Measurements from ENCODE around the gene ZBTB44. TPM values are rescaled to one million over a fixed set of nuclear protein-coding genes. Genes with fewer than 3 reads are reported as not detected.
"Not testable (repeated sequence)": the region's sequence is repeated elsewhere in the genome, so short reads cannot be mapped to it uniquely, and the experiment has no call there.

Gene ZBTB44
- total RNA-seq, 2 donors from 2014 or later = 66.1 to 69.2 TPM

DNA sequence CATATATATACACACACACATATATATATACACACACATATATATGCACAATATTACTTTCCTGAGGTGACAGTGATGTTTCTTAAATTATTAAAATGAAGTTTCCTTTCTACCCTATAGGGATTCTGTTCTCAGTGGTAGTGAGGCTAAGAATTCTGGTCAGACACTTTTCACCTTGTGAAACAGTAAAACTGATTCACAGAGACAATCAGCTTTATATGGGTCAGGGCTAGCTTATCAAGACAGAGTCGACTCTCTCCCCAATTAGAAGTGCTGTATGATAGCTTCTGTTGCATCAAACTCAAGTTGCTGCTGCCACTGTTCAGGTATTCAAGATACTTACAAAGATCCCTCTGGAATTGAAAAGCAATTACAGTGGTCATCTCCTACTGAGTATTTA, 68.4 kb downstream of the ZBTB44 start:
- H3K27ac ChIP-seq (ENCODE audit: low read depth, low read length) = no peak overlapping the region
- WGBS, 2 experiments (ENCODE audit: insufficient coverage in 1 of 2, insufficient read length in 1 of 2) = 85 to 100% methylated on average over 1 of the region's 1 CpG
- H3K27ac Mint-ChIP-seq = no peak overlapping the region
- H3K4me3 Mint-ChIP-seq = no peak overlapping the region
- H3K4me1 ChIP-seq (ENCODE audit: control insufficient read depth, insufficient read depth, low read length) = no peaks in the 10 kb centered on the region
- H3K9ac ChIP-seq (ENCODE audit: extremely low read depth, low read length, poor library complexity, severe bottlenecking) = no peak overlapping the region
- H3K36me3 Mint-ChIP-seq (ENCODE audit: low read depth) = peaks cover 10% of the 10 kb centered on the region
- H3K27me3 Mint-ChIP-seq (ENCODE audit: insufficient read depth) = no peaks in the 10 kb centered on the region
- no peak for TF ChIP-seq CTCF (conservative IDR thresholded peaks at IDR 0.05)
- peaks cover 4% of the 10 kb centered on the region for H3K36me3 ChIP-seq (ENCODE audit: control insufficient read depth, insufficient read depth, low read length)
- no peak overlapping the region for H3K4me3 ChIP-seq (ENCODE audit: low read length)
- no peaks in the 10 kb centered on the region for H3K9me3 Mint-ChIP-seq
- H3K4me1 Mint-ChIP-seq = peaks cover 11% of the 10 kb centered on the region
- H3K9me3 ChIP-seq (ENCODE audit: control insufficient read depth, low read length) = no peaks in the 10 kb centered on the region
- H3K27me3 ChIP-seq (ENCODE audit: control insufficient read depth, insufficient read depth, low read length, poor library complexity, severe bottlenecking) = no peaks in the 10 kb centered on the region
- no peak for DNase-seq

- 97 to 98% methylated on average over 6 of the region's 6 CpGs for WGBS, 2 experiments (ENCODE audit: insufficient coverage in 1 of 2, insufficient read length in 1 of 2)
- not testable (repeated sequence) for H3K9me3 Mint-ChIP-seq; H3K27ac Mint-ChIP-seq; H3K4me1 Mint-ChIP-seq; DNase-seq; H3K27me3 ChIP-seq (ENCODE audit: control insufficient read depth, insufficient read depth, low read length, poor library complexity, severe bottlenecking); H3K4me3 ChIP-seq (ENCODE audit: low read length); H3K4me1 ChIP-seq (ENCODE audit: control insufficient read depth, insufficient read depth, low read length); H3K4me3 Mint-ChIP-seq; H3K27me3 Mint-ChIP-seq (ENCODE audit: insufficient read depth); H3K27ac ChIP-seq (ENCODE audit: low read depth, low read length); H3K36me3 ChIP-seq (ENCODE audit: control insufficient read depth, insufficient read depth, low read length); H3K9ac ChIP-seq (ENCODE audit: extremely low read depth, low read length, poor library complexity, severe bottlenecking); H3K36me3 Mint-ChIP-seq (ENCODE audit: low read depth); H3K9me3 ChIP-seq (ENCODE audit: control insufficient read depth, low read length)
Measured at GRCh38 chr11:130245375-130245774, 69.3 kb downstream of the ZBTB44 start.

DNA sequence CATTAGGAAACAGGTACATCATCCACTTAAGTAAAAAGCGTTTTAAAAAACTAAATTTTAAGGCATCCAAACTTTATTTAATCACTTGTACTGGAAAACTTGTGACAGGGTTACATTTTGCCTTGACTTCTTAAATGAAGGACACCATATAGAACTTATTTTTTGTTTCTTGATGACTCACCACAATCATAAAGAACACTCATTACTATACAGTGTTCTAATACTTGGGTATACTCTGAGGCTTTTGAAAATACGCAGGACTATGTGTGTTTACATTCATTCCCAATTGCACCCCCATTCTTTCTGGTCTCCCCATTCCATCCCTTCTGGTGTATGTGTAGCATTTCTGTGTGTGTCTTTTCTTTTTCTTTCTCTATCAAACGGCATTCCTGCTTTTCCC, 69.9 kb downstream of the ZBTB44 start:
- H3K27me3 Mint-ChIP-seq (ENCODE audit: insufficient read depth) = no peaks in the 10 kb centered on the region
- WGBS, 2 experiments (ENCODE audit: insufficient coverage in 1 of 2, insufficient read length in 1 of 2) = 97 to 100% methylated on average over 1 to 3 of the region's 3 CpGs
- H3K27me3 ChIP-seq (ENCODE audit: control insufficient read depth, insufficient read depth, low read length, poor library complexity, severe bottlenecking) = no peaks in the 10 kb centered on the region

More for the DNA sequence above, 69.9 kb downstream of the ZBTB44 start:
- Mint-ChIP-seq H3K36me3 (ENCODE audit: low read depth) (peaks cover 10% of the 10 kb centered on the region), H3K27ac (peak overlapping the region; percentile 69), H3K9me3 (no peaks in the 10 kb centered on the region), H3K4me3 (no peak overlapping the region), H3K4me1 (no peaks in the 10 kb centered on the region)
- H3K36me3 ChIP-seq (ENCODE audit: control insufficient read depth, insufficient read depth, low read length) = peaks cover 4% of the 10 kb centered on the region
- H3K27ac ChIP-seq (ENCODE audit: low read depth, low read length) = no peak overlapping the region
- no peak overlapping the region for H3K4me3 ChIP-seq (ENCODE audit: low read length)
- no peak for DNase-seq
- TF ChIP-seq CTCF (conservative IDR thresholded peaks at IDR 0.05) = no peak
- no peaks in the 10 kb centered on the region for H3K4me1 ChIP-seq (ENCODE audit: control insufficient read depth, insufficient read depth, low read length)
- H3K9ac ChIP-seq (ENCODE audit: extremely low read depth, low read length, poor library complexity, severe bottlenecking) = no peak overlapping the region
- H3K9me3 ChIP-seq (ENCODE audit: control insufficient read depth, low read length) = no peaks in the 10 kb centered on the region
